B cell (primary cell): ENCODE results near the gene TEF.

Experiments
- CTCF ChIP-seq: fragments of 200-600 bp; IDR thresholded peaks from one replicate; pipeline ENCODE4 v1.8.0; 2022; ENCODE audit warnings: antibody characterized with exemption, mild to moderate bottlenecking
- EZH2 ChIP-seq: IDR thresholded peaks from 2 replicates; pipeline ENCODE4 v1.6.1; 2012; ENCODE audit warnings: borderline replicate concordance, low read depth, mild to moderate bottlenecking, moderate library complexity, low read length; ENCODE audit not compliant: insufficient read depth, poor library complexity, severe bottlenecking

GRCh38 chr22:41436322-41437113, 54.8 kb downstream of the TEF start:
- TF ChIP-seq CTCF (no peak), EZH2 (no peak)
